ENCODE results near the gene CACNA1I. TPM values are rescaled to one million over a fixed set of nuclear protein-coding genes. Genes with fewer than 3 reads are reported as not detected.

Gene CACNA1I
- polyA plus RNA-seq, 1 experiment = not detected

- Histone ChIP-seq H3K27ac (ENCODE audit: low read depth, low read length) (no peak overlapping the region), H3K9me3 (ENCODE audit: control insufficient read depth, insufficient read depth, low read length) (peaks cover 5% of the 10 kb centered on the region), H3K4me3 (ENCODE audit: low read depth, low read length) (no peak overlapping the region), H3K27me3 (ENCODE audit: control insufficient read depth, insufficient read depth, low read length) (peaks cover 21% of the 10 kb centered on the region)
- DNase-seq (ENCODE audit: low read depth, low spot score) = no peak
- ChIA-PET POLR2A (no interaction called here), CTCF (interaction anchor here (0.8 kb wide), 1 partner anchor 471 kb away, joined by 3 read pairs; no protein-coding TSS in a partner anchor)
- no peak for TF ChIP-seq CTCF (IDR thresholded peaks at IDR 0.05; ENCODE audit: low read depth, low read length)
Observed at GRCh38 chr22:39565414-39565944, 5.1 kb upstream of the CACNA1I start.

GRCh38 chr22:39567135-39567946 is 3.2 kb upstream of the CACNA1I start:
- CTCF ChIA-PET = no interaction called here
- no peak overlapping the region for H3K27ac ChIP-seq (ENCODE audit: low read depth, low read length)
- TF ChIP-seq CTCF (IDR thresholded peaks at IDR 0.05; ENCODE audit: low read depth, low read length) = no peak
- peaks cover 18% of the 10 kb centered on the region for H3K27me3 ChIP-seq (ENCODE audit: control insufficient read depth, insufficient read depth, low read length)
- POLR2A ChIA-PET = no interaction called here
- peaks cover 5% of the 10 kb centered on the region for H3K9me3 ChIP-seq (ENCODE audit: control insufficient read depth, insufficient read depth, low read length)
- no peak overlapping the region for H3K4me3 ChIP-seq (ENCODE audit: low read depth, low read length)
- DNase-seq (ENCODE audit: low read depth, low spot score) = no peak

GRCh38 chr22:39568278-39568981 is 2.1 kb upstream of the CACNA1I start:
- no peak for TF ChIP-seq CTCF (IDR thresholded peaks at IDR 0.05; ENCODE audit: low read depth, low read length)
- Histone ChIP-seq H3K9me3 (ENCODE audit: control insufficient read depth, insufficient read depth, low read length) (peaks cover 5% of the 10 kb centered on the region), H3K4me3 (ENCODE audit: low read depth, low read length) (no peak overlapping the region), H3K27me3 (ENCODE audit: control insufficient read depth, insufficient read depth, low read length) (peaks cover 18% of the 10 kb centered on the region), H3K27ac (ENCODE audit: low read depth, low read length) (no peak overlapping the region)
- no peak for DNase-seq (ENCODE audit: low read depth, low spot score)
- CTCF ChIA-PET = no interaction called here
- POLR2A ChIA-PET = no interaction called here

- TF ChIP-seq CTCF (IDR thresholded peaks at IDR 0.05; ENCODE audit: low read depth, low read length) = no peak
- POLR2A ChIA-PET = no interaction called here
- Histone ChIP-seq H3K27ac (ENCODE audit: low read depth, low read length) (no peak overlapping the region), H3K27me3 (ENCODE audit: control insufficient read depth, insufficient read depth, low read length) (peaks cover 18% of the 10 kb centered on the region), H3K4me3 (ENCODE audit: low read depth, low read length) (no peak overlapping the region), H3K9me3 (ENCODE audit: control insufficient read depth, insufficient read depth, low read length) (peaks cover 4% of the 10 kb centered on the region)
- DNase-seq (ENCODE audit: low read depth, low spot score) = no peak
- CTCF ChIA-PET = no interaction called here
Observed at GRCh38 chr22:39569066-39569465, 1.5 kb upstream of the CACNA1I start.

- ChIA-PET POLR2A (no interaction called here), CTCF (no interaction called here)
- Histone ChIP-seq H3K27me3 (ENCODE audit: control insufficient read depth, insufficient read depth, low read length) (peaks cover 18% of the 10 kb centered on the region), H3K4me3 (ENCODE audit: low read depth, low read length) (no peak overlapping the region), H3K27ac (ENCODE audit: low read depth, low read length) (no peak overlapping the region), H3K9me3 (ENCODE audit: control insufficient read depth, insufficient read depth, low read length) (peaks cover 3% of the 10 kb centered on the region)
- no peak for TF ChIP-seq CTCF (IDR thresholded peaks at IDR 0.05; ENCODE audit: low read depth, low read length)
- DNase-seq (ENCODE audit: low read depth, low spot score) = no peak
Observed at GRCh38 chr22:39570226-39570625, 327 bp upstream of the CACNA1I start.

Measured in AG04450 (cell line).